ENCODE results near the gene PCBP3.
"Not testable (repeated sequence)": the region's sequence is repeated elsewhere in the genome, so short reads cannot be mapped to it uniquely, and the experiment has no call there.

PCBP3 gene

GRCh38 chr21:45845770-45846090 is 202.2 kb downstream of the PCBP3 start:
- DNase-seq (ENCODE audit: low read depth), result no peak

DNA sequence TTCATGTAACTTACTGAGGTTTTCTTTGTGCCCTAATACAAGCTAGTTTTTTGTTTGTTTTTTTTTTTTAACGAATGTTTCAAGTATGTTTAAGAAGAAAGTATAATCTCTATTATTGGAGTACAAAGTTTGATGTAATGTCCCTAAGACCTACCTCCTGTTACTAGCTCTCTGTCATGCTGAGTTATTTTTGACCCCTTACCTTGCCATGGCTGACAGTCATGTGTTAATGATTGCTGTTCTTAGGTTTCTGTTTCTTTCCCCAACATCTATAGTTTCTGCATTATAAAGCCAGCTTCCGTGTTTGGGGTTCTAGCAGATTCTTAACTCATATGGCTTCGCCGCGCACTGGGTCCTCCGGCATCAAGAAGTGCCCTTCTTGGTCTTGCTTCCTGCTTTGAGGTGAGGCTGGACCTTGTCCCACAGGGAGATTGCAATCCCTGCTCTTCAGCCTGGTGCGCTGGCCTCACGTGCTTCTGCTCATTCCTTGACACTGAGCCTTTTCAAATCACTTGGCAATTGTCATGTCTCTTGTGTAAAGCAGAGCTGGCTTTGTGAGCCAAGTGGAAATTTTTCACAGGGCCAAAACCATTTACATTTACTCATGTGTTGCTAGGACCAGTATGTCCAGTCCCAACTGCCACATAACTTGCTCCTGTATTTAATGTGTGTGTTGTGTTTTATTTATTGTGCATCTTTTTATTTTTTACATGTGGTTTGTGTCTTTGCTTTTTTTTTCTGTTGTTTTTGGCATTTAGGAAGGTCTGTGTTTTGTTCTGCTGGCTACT is 203.0 kb downstream of the PCBP3 start:
- DNase-seq (ENCODE audit: low read depth), result no peak

DNA sequence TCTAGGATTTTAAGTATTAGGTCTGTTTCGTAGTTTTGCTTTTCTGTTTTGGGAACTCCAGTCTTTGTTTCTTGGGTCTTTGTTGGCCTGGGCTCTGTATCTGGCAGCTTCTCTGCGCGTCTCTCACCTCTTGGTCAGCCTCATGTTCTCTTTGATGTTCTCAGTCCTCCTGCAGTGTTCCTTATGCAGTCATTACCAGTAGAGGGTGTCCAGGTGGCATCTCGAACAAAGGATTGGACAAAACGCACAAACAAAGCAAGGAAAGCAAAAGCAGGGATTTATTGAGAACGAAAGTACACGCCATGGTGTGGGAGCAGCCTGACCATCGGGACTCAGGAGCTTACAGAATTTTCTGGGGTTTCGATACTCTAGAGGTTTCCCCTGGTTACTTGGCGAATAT is 204.3 kb downstream of the PCBP3 start:
- DNase-seq (ENCODE audit: low read depth), result no peak

- DNase-seq (ENCODE audit: low read depth), result no peak
These were observed 204.8 kb downstream of the PCBP3 start for GRCh38 chr21:45848331-45848730.

- DNase-seq (ENCODE audit: low read depth), result no peak
These were observed 205.3 kb downstream of the PCBP3 start for GRCh38 chr21:45848805-45849204.

- no peak for DNase-seq (ENCODE audit: low read depth)
These were observed 206.1 kb downstream of the PCBP3 start for GRCh38 chr21:45849651-45850050.

DNA sequence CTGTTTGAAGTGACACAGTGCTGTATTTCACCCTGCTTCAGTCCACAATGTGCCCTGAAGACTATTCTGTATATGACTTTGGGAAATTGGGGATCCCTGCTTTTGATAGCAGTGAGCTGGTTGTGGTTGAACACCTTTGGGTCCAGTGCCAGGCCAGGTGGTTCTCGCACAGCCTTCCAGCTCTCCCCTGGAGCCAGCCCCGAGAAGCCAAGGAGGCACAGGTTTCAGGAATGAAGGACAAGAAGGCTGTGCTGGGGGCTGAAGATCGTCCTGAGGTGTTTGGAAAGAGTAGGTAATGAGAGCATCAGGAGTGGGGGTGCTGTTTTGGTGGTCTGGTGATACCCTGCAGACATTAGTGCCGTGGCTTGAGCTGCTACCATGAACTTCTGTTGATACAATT is 206.7 kb downstream of the PCBP3 start:
- no peak for DNase-seq (ENCODE audit: low read depth)

DNA sequence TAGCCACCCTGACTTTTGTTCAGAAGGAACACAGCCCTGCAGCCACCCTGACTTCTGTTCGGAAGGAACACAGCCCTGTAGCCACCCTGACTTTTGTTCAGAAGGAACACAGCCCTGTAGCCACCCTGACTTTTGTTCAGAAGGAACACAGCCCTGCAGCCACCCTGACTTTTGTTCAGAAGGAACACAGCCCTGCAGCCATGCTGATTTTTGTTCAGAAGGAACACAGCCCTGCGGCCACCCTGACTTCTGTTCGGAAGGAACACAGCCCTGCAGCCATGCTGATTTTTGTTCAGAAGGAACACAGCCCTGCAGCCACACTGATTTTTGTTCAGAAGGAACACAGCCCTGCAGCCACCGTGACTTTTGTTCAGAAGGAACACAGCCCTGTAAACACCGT is 208.9 kb downstream of the PCBP3 start:
- not testable (repeated sequence) for DNase-seq (ENCODE audit: low read depth)

GRCh38 chr21:45852886-45853400 is 209.4 kb downstream of the PCBP3 start:
- no peak for DNase-seq (ENCODE audit: low read depth)

DNA sequence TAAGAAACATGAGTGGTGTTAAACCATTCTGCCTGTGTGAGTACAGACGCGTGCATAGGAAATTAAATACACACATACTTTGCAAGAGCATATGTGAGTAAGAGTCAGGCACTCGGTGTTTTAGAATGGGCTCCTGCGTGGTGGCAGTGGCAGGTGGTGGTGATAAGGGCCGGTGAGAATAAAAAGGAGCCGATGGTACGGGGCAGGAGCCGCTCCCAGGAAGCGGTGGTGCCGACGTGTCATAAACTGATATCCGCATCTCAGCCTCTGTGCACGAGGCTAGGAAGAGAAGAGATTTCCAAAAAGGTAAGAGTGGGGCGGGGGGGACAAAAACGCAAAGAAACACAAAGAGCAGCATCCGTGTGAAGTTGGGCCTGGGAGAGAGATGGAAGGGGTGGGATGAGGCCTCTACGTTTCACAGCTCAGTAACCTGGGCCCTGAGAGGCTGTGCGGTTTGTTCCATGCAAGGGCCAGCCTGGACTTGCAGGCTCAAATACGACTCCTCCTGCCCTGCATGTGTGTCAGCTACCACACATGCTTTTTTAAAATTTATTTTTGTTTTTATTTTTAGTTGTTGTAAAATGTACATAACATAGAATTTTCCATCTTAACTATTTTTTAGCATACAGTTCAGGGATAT is 210.3 kb downstream of the PCBP3 start:
- no peak for DNase-seq (ENCODE audit: low read depth)

GRCh38 chr21:45854690-45855247 is 211.2 kb downstream of the PCBP3 start:
- no peak for DNase-seq (ENCODE audit: low read depth)

DNA sequence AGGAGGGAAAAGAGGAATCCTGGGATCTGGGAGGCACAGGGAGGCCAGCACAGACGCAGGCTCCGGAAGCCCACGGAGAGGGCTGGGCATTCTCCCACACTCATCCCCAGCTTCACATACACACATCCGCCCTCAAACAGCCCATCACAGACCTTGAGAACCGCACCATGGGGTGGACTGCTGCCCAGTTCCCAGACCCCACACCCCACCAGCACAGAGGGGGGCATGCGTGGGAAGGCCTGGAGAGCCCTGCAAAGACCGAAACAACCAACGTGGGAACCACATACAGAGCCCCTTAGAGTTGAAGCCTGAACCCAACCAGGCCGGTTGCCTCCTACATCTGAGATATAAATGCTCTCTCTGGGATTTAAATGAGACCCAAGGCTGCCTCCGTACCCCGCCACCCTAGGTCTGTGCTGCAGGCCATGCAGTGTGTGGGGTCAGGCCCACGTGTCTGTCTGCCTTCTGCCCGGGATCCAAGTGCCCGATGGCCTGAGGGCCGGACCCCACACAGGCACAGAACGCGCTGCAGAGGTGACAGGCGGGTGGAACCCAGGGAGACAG is 211.8 kb downstream of the PCBP3 start:
- no peak for DNase-seq (ENCODE audit: low read depth)

- no peak for DNase-seq (ENCODE audit: low read depth)
These were observed 212.9 kb downstream of the PCBP3 start for GRCh38 chr21:45856442-45856841.

GRCh38 chr21:45856906-45857305 is 213.4 kb downstream of the PCBP3 start:
- DNase-seq (ENCODE audit: low read depth), result no peak

DNA sequence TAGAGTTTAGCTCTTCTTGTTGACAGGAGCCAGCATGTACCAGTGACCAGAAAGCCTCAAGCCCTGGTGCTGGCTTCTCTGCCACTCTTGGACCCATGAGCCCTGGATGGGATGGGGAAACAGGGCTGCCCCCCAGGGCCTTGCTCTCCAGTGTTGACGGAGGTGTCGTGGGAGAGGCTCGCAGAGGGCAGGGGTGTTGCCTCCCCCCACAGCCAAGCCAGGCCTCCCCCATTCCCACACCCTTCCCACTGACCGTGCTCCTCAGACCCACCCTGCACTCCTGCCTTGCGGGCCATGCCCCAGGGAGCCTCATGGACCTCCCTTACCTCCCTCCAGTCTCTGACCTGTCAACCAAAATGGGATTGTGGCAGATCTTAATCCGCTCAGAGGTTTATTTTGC is 214.2 kb downstream of the PCBP3 start:
- no peak for DNase-seq (ENCODE audit: low read depth)

GRCh38 chr21:45858180-45858579 is 214.7 kb downstream of the PCBP3 start:
- no peak for DNase-seq (ENCODE audit: low read depth)

GRCh38 chr21:45859041-45859761 is 215.7 kb downstream of the PCBP3 start:
- DNase-seq (ENCODE audit: low read depth), result no peak

DNA sequence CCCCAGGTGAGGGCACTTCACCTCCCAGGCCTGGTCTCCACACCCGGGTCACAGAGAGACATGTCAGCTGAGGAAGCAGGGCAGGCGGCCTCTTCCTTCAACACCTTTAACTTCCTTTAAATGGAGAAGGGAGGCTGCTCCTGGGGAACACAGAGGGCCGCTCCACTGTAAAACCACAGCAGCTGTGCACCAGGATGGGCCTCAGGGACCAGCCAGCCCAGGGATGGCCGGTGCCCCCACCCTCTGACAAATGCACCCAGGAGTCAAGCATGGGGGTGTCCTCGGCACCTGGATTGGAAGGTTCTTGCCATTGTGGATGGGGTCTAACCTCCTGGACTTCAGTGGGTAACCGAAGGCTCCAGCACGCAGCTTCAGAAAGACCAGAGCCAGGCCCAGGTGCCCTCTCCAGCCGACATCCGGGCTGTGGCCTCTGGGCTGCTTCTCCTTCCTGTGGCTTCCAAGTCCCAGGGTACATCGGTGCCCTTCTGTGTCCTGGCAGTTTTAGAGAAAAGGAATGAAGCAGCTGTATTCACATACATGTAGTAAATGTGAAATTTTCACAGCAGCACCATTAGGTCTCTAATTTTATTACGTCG is 216.3 kb downstream of the PCBP3 start:
- no peak for DNase-seq (ENCODE audit: low read depth)

DNA sequence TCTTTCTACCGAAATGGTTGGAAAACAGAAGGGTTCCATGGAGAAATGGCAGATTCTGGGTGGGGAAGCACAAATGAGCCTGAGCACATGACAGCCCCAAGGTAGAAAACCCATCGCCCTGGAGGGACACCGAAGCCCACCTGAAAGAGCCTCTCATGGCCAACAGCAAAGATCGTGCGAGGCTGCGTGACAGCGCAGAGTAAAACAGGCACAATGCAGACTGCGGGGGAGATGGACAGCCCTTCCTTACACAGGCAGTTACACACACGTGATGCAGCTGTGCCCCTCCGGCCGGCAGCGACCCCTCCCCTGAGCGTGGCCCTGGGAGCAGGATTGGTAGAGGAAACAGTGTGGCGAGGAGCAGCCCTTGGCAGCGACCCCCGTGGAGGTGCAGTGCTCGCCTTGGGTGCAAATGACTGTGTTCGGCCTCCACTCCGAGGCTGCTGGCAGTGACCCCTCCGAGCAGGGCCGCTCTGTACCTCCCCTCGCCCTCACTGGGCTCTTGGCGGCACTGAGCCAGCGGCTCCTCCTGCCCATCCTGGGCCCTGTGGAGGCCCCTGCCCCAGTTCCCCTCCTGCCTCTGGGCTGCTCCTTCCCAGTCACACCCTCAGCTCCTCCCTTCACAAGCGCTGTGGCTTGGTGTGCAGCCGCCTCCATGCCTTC is 217.1 kb downstream of the PCBP3 start:
- DNase-seq (ENCODE audit: low read depth), result no peak

- no peak for DNase-seq (ENCODE audit: low read depth)
These were observed 217.8 kb downstream of the PCBP3 start for GRCh38 chr21:45861156-45861870.

Measured in T-helper 22 cell (primary cell).